ENCODE measurements around the gene INPP5F.
"Not testable (repeated sequence)": the region's sequence is repeated elsewhere in the genome, so short reads cannot be mapped to it uniquely, and the experiment has no call there.

INPP5F gene

GRCh38 chr10:119707331-119707730, 18.5 kb upstream of the INPP5F start:
- FAIRE-seq: not testable (repeated sequence)

GRCh38 chr10:119710935-119711334, 14.9 kb upstream of the INPP5F start:
- FAIRE-seq: not testable (repeated sequence)

- FAIRE-seq: no peak
These were observed 11.9 kb upstream of the INPP5F start for GRCh38 chr10:119713744-119714483.

GRCh38 chr10:119714484-119714816, 11.4 kb upstream of the INPP5F start:
- no peak for FAIRE-seq

- no peak for FAIRE-seq
These were observed 10.0 kb upstream of the INPP5F start for GRCh38 chr10:119715628-119716505.

GRCh38 chr10:119723161-119723560, 2.7 kb upstream of the INPP5F start:
- no peak for FAIRE-seq

- no peak for FAIRE-seq
These were observed 2.2 kb upstream of the INPP5F start for GRCh38 chr10:119723624-119724023.

- no peak for FAIRE-seq
These were observed 995 bp upstream of the INPP5F start for GRCh38 chr10:119724593-119725516.

GRCh38 chr10:119725517-119725827, 378 bp upstream of the INPP5F start:
- no peak for FAIRE-seq

GRCh38 chr10:119726676-119727261, 919 bp downstream of the INPP5F start:
- FAIRE-seq: no peak

GRCh38 chr10:119728172-119728800, 2.4 kb downstream of the INPP5F start:
- FAIRE-seq: no peak

GRCh38 chr10:119734396-119735332, 8.8 kb downstream of the INPP5F start:
- FAIRE-seq: no peak

- no peak for FAIRE-seq
These were observed 9.6 kb downstream of the INPP5F start for GRCh38 chr10:119735451-119735850.

GRCh38 chr10:119736220-119736619, 10.4 kb downstream of the INPP5F start:
- FAIRE-seq: no peak

GRCh38 chr10:119737039-119737663, 11.3 kb downstream of the INPP5F start:
- no peak for FAIRE-seq

- no peak for FAIRE-seq
These were observed 12.0 kb downstream of the INPP5F start for GRCh38 chr10:119737823-119738222.

- FAIRE-seq: no peak
These were observed 13.1 kb downstream of the INPP5F start for GRCh38 chr10:119738962-119739361.

- no peak for FAIRE-seq
These were observed 14.2 kb downstream of the INPP5F start for GRCh38 chr10:119740096-119740495.

- no peak for FAIRE-seq
These were observed 17.2 kb downstream of the INPP5F start for GRCh38 chr10:119742947-119743648.

GRCh38 chr10:119747940-119748339, 22.1 kb downstream of the INPP5F start:
- no peak for FAIRE-seq
